ENCODE results near the gene NEUROD2.

Gene NEUROD2

GRCh38 chr17:39624313-39624712 lies 16.6 kb upstream of the NEUROD2 start:
- ATAC-seq: no peak
- TF ChIP-seq PPARA (CRISPR knock-in tag; IDR thresholded peaks at IDR 0.05; ENCODE audit: borderline replicate concordance) (no peak), ZNF565 (CRISPR knock-in tag; conservative IDR thresholded peaks at IDR 0.05; ENCODE audit: low read depth) (no peak), BACH2 (CRISPR knock-in tag; IDR thresholded peaks at IDR 0.05; ENCODE audit: borderline replicate concordance) (no peak), CSRNP3 (CRISPR knock-in tag; IDR thresholded peaks at IDR 0.05) (no peak), ZNF70 (CRISPR knock-in tag; IDR thresholded peaks at IDR 0.05) (no peak), ESRRG (CRISPR knock-in tag; IDR thresholded peaks at IDR 0.05) (no peak), ARNTL (CRISPR knock-in tag; IDR thresholded peaks at IDR 0.05; ENCODE audit: borderline replicate concordance, low read depth) (no peak), TOX (CRISPR knock-in tag; IDR thresholded peaks at IDR 0.05; ENCODE audit: borderline replicate concordance) (no peak), CSDC2 (CRISPR knock-in tag; IDR thresholded peaks at IDR 0.05) (no peak), ISL1 (CRISPR knock-in tag; IDR thresholded peaks at IDR 0.05) (no peak), GLIS3 (CRISPR knock-in tag; IDR thresholded peaks at IDR 0.05) (no peak), ZC3H10 (CRISPR knock-in tag; IDR thresholded peaks at IDR 0.05) (no peak), RARB (CRISPR knock-in tag; IDR thresholded peaks at IDR 0.05) (no peak), ZFP30 (CRISPR knock-in tag; IDR thresholded peaks at IDR 0.05) (no peak), POU6F1 (CRISPR knock-in tag; IDR thresholded peaks at IDR 0.05; ENCODE audit: borderline replicate concordance, low read depth) (no peak), PATZ1 (CRISPR knock-in tag; IDR thresholded peaks at IDR 0.05; ENCODE audit: borderline replicate concordance) (no peak), TSHZ2 (CRISPR knock-in tag; IDR thresholded peaks at IDR 0.05) (no peak), CREB5 (CRISPR knock-in tag; IDR thresholded peaks at IDR 0.05; ENCODE audit: low read depth) (no peak)

GRCh38 chr17:39623356-39623950 lies 15.7 kb upstream of the NEUROD2 start:
- peak; percentile 82 for ATAC-seq

GRCh38 chr17:39622380-39623006 lies 14.8 kb upstream of the NEUROD2 start:
- ATAC-seq: peak; percentile 5; the same call in 2 of the 3 replicates
- TF ChIP-seq PATZ1 (CRISPR knock-in tag; IDR thresholded peaks at IDR 0.05; ENCODE audit: borderline replicate concordance) (no peak), ZNF70 (CRISPR knock-in tag; IDR thresholded peaks at IDR 0.05) (no peak), ARNTL (CRISPR knock-in tag; IDR thresholded peaks at IDR 0.05; ENCODE audit: borderline replicate concordance, low read depth) (no peak), CSDC2 (CRISPR knock-in tag; IDR thresholded peaks at IDR 0.05) (no peak), TOX (CRISPR knock-in tag; IDR thresholded peaks at IDR 0.05; ENCODE audit: borderline replicate concordance) (no peak), ESRRG (CRISPR knock-in tag; IDR thresholded peaks at IDR 0.05) (no peak), GLIS3 (CRISPR knock-in tag; IDR thresholded peaks at IDR 0.05) (no peak), ZNF8 (CRISPR knock-in tag; IDR thresholded peaks at IDR 0.05) (no peak), CREB5 (CRISPR knock-in tag; IDR thresholded peaks at IDR 0.05; ENCODE audit: low read depth) (no peak), SNAI2 (CRISPR knock-in tag; IDR thresholded peaks at IDR 0.05) (no peak), TCF4 (CRISPR knock-in tag; IDR thresholded peaks at IDR 0.05; ENCODE audit: borderline replicate concordance) (no peak)

More at GRCh38 chr17:39623356-39623950, 15.7 kb upstream of the NEUROD2 start:
- TF ChIP-seq TOX (CRISPR knock-in tag; IDR thresholded peaks at IDR 0.05; ENCODE audit: borderline replicate concordance) (no peak), ARNTL (CRISPR knock-in tag; IDR thresholded peaks at IDR 0.05; ENCODE audit: borderline replicate concordance, low read depth) (no peak), SNAI2 (CRISPR knock-in tag; IDR thresholded peaks at IDR 0.05) (no peak), ZNF565 (CRISPR knock-in tag; conservative IDR thresholded peaks at IDR 0.05; ENCODE audit: low read depth) (no peak), PPARA (CRISPR knock-in tag; IDR thresholded peaks at IDR 0.05; ENCODE audit: borderline replicate concordance) (no peak), BACH2 (CRISPR knock-in tag; IDR thresholded peaks at IDR 0.05; ENCODE audit: borderline replicate concordance) (no peak)
